ENCODE results near the gene NWD2. TPM values are rescaled to one million over a fixed set of nuclear protein-coding genes. Genes with fewer than 3 reads are reported as not detected.

Gene NWD2
- total RNA-seq, 1 experiment from 2014 or later, result not detected

DNA sequence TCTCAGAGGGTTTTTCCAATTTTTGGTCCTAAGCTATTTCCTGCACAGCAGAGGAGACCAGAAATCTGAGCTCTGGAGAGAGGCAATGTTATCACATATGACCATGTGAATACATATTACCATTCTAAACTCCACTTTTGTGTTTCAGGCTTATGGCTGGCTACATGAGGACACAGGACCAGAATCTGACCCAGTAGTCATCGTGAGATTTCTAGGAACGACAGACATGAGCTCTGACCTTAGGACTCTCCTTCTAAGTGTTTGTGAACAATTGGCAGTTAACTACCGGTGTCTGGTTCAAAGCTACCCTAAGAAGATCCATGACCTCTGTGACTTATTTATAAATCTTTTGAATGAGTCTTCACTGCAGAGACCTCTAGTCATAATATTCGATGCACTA is 198.6 kb downstream of the NWD2 start:
- Histone ChIP-seq H3K9me3 (ENCODE audit: insufficient read depth, low read depth) (no peaks in the 10 kb centered on the region; the same call in 1 of the 2 replicates), H3K4me2 (no peak overlapping the region), H3K27ac (no peak overlapping the region), H4K20me1 (ENCODE audit: insufficient read depth) (no peaks in the 10 kb centered on the region), H3K27me3 (ENCODE audit: insufficient read depth, low read depth) (no peaks in the 10 kb centered on the region), H3K79me2 (ENCODE audit: low read depth) (no peaks in the 10 kb centered on the region), H3K4me1 (replicated peaks; ENCODE audit: insufficient read depth) (peaks cover 47% of the 10 kb centered on the region), H2AFZ (no peak overlapping the region), H3F3A (ENCODE audit: insufficient read depth, low read depth) (peaks cover 23% of the 10 kb centered on the region), H3K9me2 (ENCODE audit: insufficient read depth) (no peaks in the 10 kb centered on the region), H3K4me3 (no peak overlapping the region), H3K36me3 (ENCODE audit: low read depth) (no peaks in the 10 kb centered on the region)
- POLR2A ChIA-PET (ENCODE audit: unreplicated experiment), result interaction anchor here (0.6 kb wide), 1 partner anchor 1044 kb away, joined by 3 read pairs; no protein-coding TSS in a partner anchor
- intact Hi-C loops (cut with micrococcal nuclease; ENCODE audit: unreplicated experiment), result no loop called here
- CTCF ChIA-PET, result interaction anchor here (0.6 kb wide), 1 partner anchor 106 kb away, joined by 3 read pairs; no protein-coding TSS in a partner anchor
- no TSS peak for BruUV-seq (replicated peaks)
- no peak for DNase-seq
- TF ChIP-seq EZH2 (IDR thresholded peaks at IDR 0.05; ENCODE audit: low read depth), result no peak
- TF ChIP-seq, protein P1, sequence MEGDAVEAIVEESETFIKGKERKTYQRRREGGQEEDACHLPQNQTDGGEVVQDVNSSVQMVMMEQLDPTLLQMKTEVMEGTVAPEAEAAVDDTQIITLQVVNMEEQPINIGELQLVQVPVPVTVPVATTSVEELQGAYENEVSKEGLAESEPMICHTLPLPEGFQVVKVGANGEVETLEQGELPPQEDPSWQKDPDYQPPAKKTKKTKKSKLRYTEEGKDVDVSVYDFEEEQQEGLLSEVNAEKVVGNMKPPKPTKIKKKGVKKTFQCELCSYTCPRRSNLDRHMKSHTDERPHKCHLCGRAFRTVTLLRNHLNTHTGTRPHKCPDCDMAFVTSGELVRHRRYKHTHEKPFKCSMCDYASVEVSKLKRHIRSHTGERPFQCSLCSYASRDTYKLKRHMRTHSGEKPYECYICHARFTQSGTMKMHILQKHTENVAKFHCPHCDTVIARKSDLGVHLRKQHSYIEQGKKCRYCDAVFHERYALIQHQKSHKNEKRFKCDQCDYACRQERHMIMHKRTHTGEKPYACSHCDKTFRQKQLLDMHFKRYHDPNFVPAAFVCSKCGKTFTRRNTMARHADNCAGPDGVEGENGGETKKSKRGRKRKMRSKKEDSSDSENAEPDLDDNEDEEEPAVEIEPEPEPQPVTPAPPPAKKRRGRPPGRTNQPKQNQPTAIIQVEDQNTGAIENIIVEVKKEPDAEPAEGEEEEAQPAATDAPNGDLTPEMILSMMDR (conservative IDR thresholded peaks at IDR 0.05), result no peak

DNA sequence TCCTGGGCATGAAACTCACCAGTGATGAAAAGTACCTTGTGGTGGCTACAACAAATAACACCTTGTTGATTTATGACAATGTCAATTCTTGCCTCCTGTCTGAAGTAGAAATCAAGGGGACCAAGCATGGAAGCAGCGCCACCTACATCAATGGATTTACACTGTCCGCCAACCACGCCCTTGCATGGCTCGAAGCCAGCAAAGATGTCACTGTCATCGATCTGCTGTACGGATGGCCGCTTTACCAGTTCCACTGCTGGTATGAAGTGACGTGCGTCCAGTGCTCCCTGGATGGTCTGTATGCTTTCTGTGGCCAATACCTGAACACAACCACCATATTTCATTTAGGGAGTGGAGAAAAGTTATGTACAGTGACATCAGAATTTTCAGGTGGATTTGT is 200.5 kb downstream of the NWD2 start:
- Histone ChIP-seq H3K4me2 (no peak overlapping the region), H3K9me3 (ENCODE audit: insufficient read depth, low read depth) (no peaks in the 10 kb centered on the region; the same call in 1 of the 2 replicates), H3K4me1 (replicated peaks; ENCODE audit: insufficient read depth) (peaks cover 29% of the 10 kb centered on the region), H3K79me2 (ENCODE audit: low read depth) (no peaks in the 10 kb centered on the region), H3K4me3 (no peak overlapping the region), H4K20me1 (ENCODE audit: insufficient read depth) (no peaks in the 10 kb centered on the region), H3K9me2 (ENCODE audit: insufficient read depth) (no peaks in the 10 kb centered on the region), H3K36me3 (ENCODE audit: low read depth) (no peaks in the 10 kb centered on the region), H2AFZ (no peak overlapping the region), H3K27ac (no peak overlapping the region), H3K27me3 (ENCODE audit: insufficient read depth, low read depth) (no peaks in the 10 kb centered on the region), H3F3A (ENCODE audit: insufficient read depth, low read depth) (peaks cover 20% of the 10 kb centered on the region)
- CTCF ChIA-PET, result interaction anchor here (0.6 kb wide), 1 partner anchor 874 kb away, joined by 8 read pairs; no protein-coding TSS in a partner anchor
- no TSS peak for BruUV-seq (replicated peaks)
- no peak for DNase-seq
- intact Hi-C loops (cut with micrococcal nuclease; ENCODE audit: unreplicated experiment), result no loop called here
- TF ChIP-seq EZH2 (IDR thresholded peaks at IDR 0.05; ENCODE audit: low read depth), result no peak
- TF ChIP-seq, protein P1 (conservative IDR thresholded peaks at IDR 0.05), result no peak
- POLR2A ChIA-PET (ENCODE audit: unreplicated experiment), result no interaction called here

DNA sequence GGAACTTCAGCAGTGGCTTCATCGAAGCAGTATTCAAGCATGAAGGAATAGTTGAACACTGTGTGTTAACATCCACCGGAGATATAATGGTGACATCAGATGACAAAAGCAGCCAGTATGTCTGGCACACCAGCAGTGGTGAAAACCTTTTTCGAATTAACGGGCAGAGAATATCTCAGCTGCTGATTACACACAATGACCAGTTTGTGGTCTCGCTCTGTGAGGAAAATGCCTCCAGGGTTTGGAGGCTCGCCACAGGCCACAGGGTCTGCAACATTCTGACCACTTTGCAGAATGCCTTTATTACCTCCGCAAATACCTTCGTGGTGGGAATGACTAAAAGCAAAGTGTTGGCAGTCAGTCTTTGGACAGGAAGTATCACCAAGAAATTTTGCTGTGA is 201.5 kb downstream of the NWD2 start:
- Histone ChIP-seq H3K36me3 (ENCODE audit: low read depth) (no peaks in the 10 kb centered on the region), H3K27me3 (ENCODE audit: insufficient read depth, low read depth) (no peaks in the 10 kb centered on the region), H3F3A (ENCODE audit: insufficient read depth, low read depth) (peaks cover 12% of the 10 kb centered on the region), H3K4me2 (no peak overlapping the region), H3K4me1 (replicated peaks; ENCODE audit: insufficient read depth) (peaks cover 19% of the 10 kb centered on the region), H2AFZ (no peak overlapping the region), H4K20me1 (ENCODE audit: insufficient read depth) (no peaks in the 10 kb centered on the region), H3K9me2 (ENCODE audit: insufficient read depth) (no peaks in the 10 kb centered on the region), H3K4me3 (no peak overlapping the region), H3K9me3 (ENCODE audit: insufficient read depth, low read depth) (no peaks in the 10 kb centered on the region), H3K79me2 (ENCODE audit: low read depth) (no peaks in the 10 kb centered on the region), H3K27ac (no peak overlapping the region)
- TF ChIP-seq, protein P1 (conservative IDR thresholded peaks at IDR 0.05), result no peak
- TF ChIP-seq EZH2 (IDR thresholded peaks at IDR 0.05; ENCODE audit: low read depth), result no peak
- ChIA-PET POLR2A (ENCODE audit: unreplicated experiment) (no interaction called here), CTCF (no interaction called here)
- intact Hi-C loops (cut with micrococcal nuclease; ENCODE audit: unreplicated experiment), result no loop called here
- BruUV-seq (replicated peaks), result no TSS peak
- no peak for DNase-seq
